GM12878 (cell line): ENCODE results near the gene DRD1. TPM values are rescaled to one million over a fixed set of nuclear protein-coding genes. Genes with fewer than 3 reads are reported as not detected.

ENCODE experiments used
- ATAC-seq: fragments of 200-7000 bp; cut with Tn5 transposase; 3 replicates; pipeline ENCODE4 v1.9.1; 2020; ENCODE audit warnings: mild to moderate bottlenecking, moderate library complexity
- BruUV-seq: library from RNA; stranded (reverse); fragments of 400-500 nt; replicated peaks from 2 replicates; lab custom pipeline; 2021; lab: Mats Ljungman, UMichigan
- CTCF ChIA-PET: fragments of 300-600 bp; sonication (Branson Sonifier 250); formaldehyde crosslinking; extraction: SDS; loops from one replicate; lab custom pipeline; 2021; ENCODE audit warnings: inconsistent platforms; lab: Yijun Ruan, JAX
- POLR2A ChIA-PET: fragments of 350-600 bp; formaldehyde crosslinking; extraction: SDS; loops from one replicate; lab custom pipeline; 2021; ENCODE audit warnings: inconsistent platforms; lab: Charles Lee
- RAD21 ChIA-PET: fragments of 300-600 bp; sonication (Branson Sonifier 250); formaldehyde crosslinking; loops from one replicate; lab custom pipeline; 2023; ENCODE audit warnings: antibody characterized with exemption; ENCODE audit not compliant: unreplicated experiment; lab: Charles Lee
- SMC1A ChIA-PET: fragments of 300-600 bp; sonication (Branson Sonifier 250); formaldehyde crosslinking; loops from one replicate; lab custom pipeline; 2023; ENCODE audit not compliant: unreplicated experiment, uncharacterized antibody; lab: Charles Lee
- DNase-seq: peaks from one replicate; pipeline ENCODE4 v3.0.0-alpha.2; 2011; ENCODE audit warnings: low read depth, low spot score
- FAIRE-seq: peaks from 3 replicates; lab custom pipeline; 2011; peaks lifted over from hg19 to GRCh38; lab: Jason Lieb, UNC
- H2AFZ ChIP-seq: 2 replicates; pipeline ENCODE4 v1.6.0; 2011; ENCODE audit warnings: low read depth, low read length, control low read depth; ENCODE audit not compliant: control insufficient read depth
- H3K27ac ChIP-seq: 2 replicates; pipeline ENCODE4 v1.5.1; 2011; ENCODE audit warnings: control low read depth; ENCODE audit not compliant: control insufficient read depth, insufficient read depth
- H3K27me3 ChIP-seq, 2 experiments: replicated peaks in 1 of 2; 2 replicates each; pipeline versions ENCODE4 v1.6.0 to v1.6.1; 2011; ENCODE audit warnings: low read length in 1 of 2; ENCODE audit not compliant: control insufficient read depth in 2 of 2, insufficient read depth in 2 of 2
- H3K36me3 ChIP-seq, 2 experiments: 2 replicates each; pipeline ENCODE4 v1.5.1; 2011; ENCODE audit warnings: low read length in 1 of 2; ENCODE audit not compliant: control insufficient read depth in 2 of 2, insufficient read depth in 2 of 2
- H3K4me1 ChIP-seq: 2 replicates; pipeline ENCODE4 v1.6.1; 2011; ENCODE audit warnings: mild to moderate bottlenecking, low read length, moderate library complexity, mixed read lengths; ENCODE audit not compliant: control insufficient read depth, insufficient read depth
- H3K4me2 ChIP-seq: 2 replicates; pipeline ENCODE4 v1.6.0; 2011; ENCODE audit warnings: control low read depth; ENCODE audit not compliant: control insufficient read depth, insufficient read depth
- H3K4me3 ChIP-seq: fragments of 200-600 bp; sonication (generic); 2 replicates; pipeline ENCODE4 v1.5.1; 2016
- H3K79me2 ChIP-seq: 2 replicates; pipeline ENCODE4 v1.6.0; 2011; ENCODE audit warnings: low read length; ENCODE audit not compliant: control insufficient read depth, insufficient read depth
- H3K9ac ChIP-seq: 2 replicates; pipeline ENCODE4 v1.8.0; 2011; ENCODE audit warnings: low read length, control low read depth, mixed read lengths; ENCODE audit not compliant: control insufficient read depth, insufficient read depth
- H3K9me3 ChIP-seq: replicated peaks from 3 replicates; pipeline ENCODE4 v1.5.1; 2011; ENCODE audit warnings: mild to moderate bottlenecking, low read length; ENCODE audit not compliant: control insufficient read depth, insufficient read depth
- H4K20me1 ChIP-seq: 2 replicates; pipeline ENCODE4 v1.6.0; 2011; ENCODE audit not compliant: control insufficient read depth, insufficient read depth
- IKZF2 ChIP-seq, 2 experiments: fragments of 450-650 bp; IDR thresholded peaks; 2 replicates each; pipeline ENCODE4 v1.6.1; 2017; ENCODE audit warnings: mild to moderate bottlenecking in 2 of 2, moderate library complexity in 2 of 2
- NFYB ChIP-seq: IDR thresholded peaks from 2 replicates; pipeline ENCODE4 v1.6.1; 2011; ENCODE audit warnings: low read depth, mild to moderate bottlenecking, low read length, improper control_type of control experiment, moderate library complexity; ENCODE audit not compliant: insufficient read depth
- PAX5 ChIP-seq: IDR thresholded peaks from 2 replicates; pipeline ENCODE4 v1.6.1; 2011; ENCODE audit warnings: low read depth, low read length, borderline replicate concordance
- STAT3 ChIP-seq: IDR thresholded peaks from 2 replicates; pipeline ENCODE4 v1.6.1; 2011; ENCODE audit warnings: low read depth, low read length, improper control_type of control experiment
- ZNF207 ChIP-seq: fragments of 450-650 bp; IDR thresholded peaks from 2 replicates; pipeline ENCODE4 v1.6.1; 2014; ENCODE audit warnings: antibody characterized with exemption, mild to moderate bottlenecking, borderline replicate concordance
- WGBS: methylation state at CpG from one replicate; pipeline ENCODE4 v1.1.6; 2016; ENCODE audit warnings: low lambda C conversion rate; ENCODE audit not compliant: insufficient replicate concordance, insufficient coverage; ENCODE audit errors: missing lambda C conversion rate; 5-methylcytosine and 5-hydroxymethylcytosine counted together
- in situ Hi-C: fragments of 300-500 bp; cut with MboI; formaldehyde crosslinking; loops from 9 replicates; pipeline ENCODE4 v1.14.3; 2018; ENCODE audit warnings: mixed read lengths
- intact Hi-C: fragments of 100-400 bp; cut with micrococcal nuclease; formaldehyde crosslinking; loops from one replicate; pipeline ENCODE4 v1.14.2; 2022; ENCODE audit not compliant: unreplicated experiment
- polyA plus RNA-seq, 11 experiments: library from polyadenylated mRNA; depleted of rRNA in 4 of 11; unstranded in 6 of 11; stranded (reverse) in 5 of 11; fragments of >200 nt; fragmentation: Nextera tagmentation in 4 of 11; fragmentation: Illumina TruSeq in 1 of 11; extraction: Ambion mirVana in 4 of 11; extraction: Trizol in 1 of 11; gene quantifications; 1 replicate in 1 of 11; 2 replicates in 10 of 11; pipeline versions ENCODE4 v1.2.1 to v1.2.3, GENCODE V29; 2011 to 2016; ENCODE audit warnings: inconsistent platforms in 2 of 11, missing spikeins in 2 of 11, low read depth in 1 of 11
- total RNA-seq, 4 experiments: library from RNA; depleted of rRNA in 3 of 4; stranded (reverse); fragments of >200 nt in 3 of 4; fragmentation: Illumina TruSeq in 1 of 4; extraction: Trizol in 1 of 4; gene quantifications; 2 replicates each; pipeline versions ENCODE4 v1.2.1 to v1.2.3, GENCODE V29; 2013 to 2021
- TF ChIP-seq, protein P1 (sequence below): fragments of 450-650 bp; IDR thresholded peaks from 2 replicates; pipeline ENCODE4 v1.6.1; 2017; ENCODE audit warnings: mild to moderate bottlenecking, low read depth, inconsistent platforms; ENCODE audit not compliant: poor library complexity, severe bottlenecking
- TF ChIP-seq, protein P2 (sequence below): IDR thresholded peaks from 2 replicates; pipeline ENCODE4 v1.6.1; 2011; ENCODE audit warnings: borderline replicate concordance, low read depth, mild to moderate bottlenecking, moderate library complexity, mixed read lengths, low read length; ENCODE audit not compliant: insufficient read depth; ENCODE audit errors: extremely low read length
- TF ChIP-seq, protein P3 (sequence below): fragments of 450-650 bp; IDR thresholded peaks from 2 replicates; pipeline ENCODE4 v1.6.1; 2017; ENCODE audit warnings: mild to moderate bottlenecking

The DRD1 gene
- total and polyA plus RNA-seq, 10 of the 15 experiments (the other 5 are each of a cell fraction or from before 2014, with no cell fraction given) = not detected

DNA sequence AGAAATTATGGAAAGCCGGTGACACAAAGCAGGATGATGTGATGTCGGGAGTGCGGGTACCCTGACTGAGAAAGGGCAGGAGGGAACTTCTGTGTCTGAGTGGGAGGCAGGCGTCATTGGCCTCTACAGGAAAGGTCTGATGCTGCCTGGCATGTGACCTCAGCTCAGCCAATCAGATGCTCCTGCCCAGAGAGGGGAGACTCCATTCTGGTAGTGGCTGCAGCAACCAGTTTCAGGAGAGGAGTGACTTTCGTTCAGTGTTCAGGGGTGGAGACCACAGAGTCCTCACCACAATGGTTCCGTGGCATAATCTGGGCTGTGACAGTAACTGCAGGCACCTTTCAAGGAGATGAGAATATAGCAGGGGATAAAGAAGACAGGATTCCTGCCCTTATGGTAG, 27.6 kb upstream of the DRD1 start:
- DNase-seq (no peak), FAIRE-seq (no peak), ATAC-seq (peak; percentile 86)
- ChIA-PET POLR2A (no interaction called here), RAD21 (no interaction called here), SMC1A (no interaction called here), CTCF (no interaction called here)
- BruUV-seq = no TSS peak
- 27% methylated on average over 6 of the region's 6 CpGs for WGBS
- Histone ChIP-seq H3K9me3 (no peaks in the 10 kb centered on the region), H3K79me2 (no peaks in the 10 kb centered on the region), H3K4me1 (no peaks in the 10 kb centered on the region), H3K27ac (no peak overlapping the region), H3K36me3 (no peaks in the 10 kb centered on the region), H3K4me3 (no peak overlapping the region), H3K9ac (no peak overlapping the region), H4K20me1 (no peaks in the 10 kb centered on the region), H3K27me3 (peaks cover 0 to 2% of the 10 kb centered on the region in 2 experiments; a peak in 1 of 4 replicates), H3K4me2 (no peak overlapping the region), H2AFZ (no peak overlapping the region)
- intact Hi-C loops = no loop called here
- in situ Hi-C loops = no loop called here
- TF ChIP-seq ZNF207 = no peak
- TF ChIP-seq, protein P1, sequence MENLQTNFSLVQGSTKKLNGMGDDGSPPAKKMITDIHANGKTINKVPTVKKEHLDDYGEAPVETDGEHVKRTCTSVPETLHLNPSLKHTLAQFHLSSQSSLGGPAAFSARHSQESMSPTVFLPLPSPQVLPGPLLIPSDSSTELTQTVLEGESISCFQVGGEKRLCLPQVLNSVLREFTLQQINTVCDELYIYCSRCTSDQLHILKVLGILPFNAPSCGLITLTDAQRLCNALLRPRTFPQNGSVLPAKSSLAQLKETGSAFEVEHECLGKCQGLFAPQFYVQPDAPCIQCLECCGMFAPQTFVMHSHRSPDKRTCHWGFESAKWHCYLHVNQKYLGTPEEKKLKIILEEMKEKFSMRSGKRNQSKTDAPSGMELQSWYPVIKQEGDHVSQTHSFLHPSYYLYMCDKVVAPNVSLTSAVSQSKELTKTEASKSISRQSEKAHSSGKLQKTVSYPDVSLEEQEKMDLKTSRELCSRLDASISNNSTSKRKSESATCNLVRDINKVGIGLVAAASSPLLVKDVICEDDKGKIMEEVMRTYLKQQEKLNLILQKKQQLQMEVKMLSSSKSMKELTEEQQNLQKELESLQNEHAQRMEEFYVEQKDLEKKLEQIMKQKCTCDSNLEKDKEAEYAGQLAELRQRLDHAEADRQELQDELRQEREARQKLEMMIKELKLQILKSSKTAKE = no peak
- TF ChIP-seq NFYB = peak; percentile 86
- TF ChIP-seq, protein P2, sequence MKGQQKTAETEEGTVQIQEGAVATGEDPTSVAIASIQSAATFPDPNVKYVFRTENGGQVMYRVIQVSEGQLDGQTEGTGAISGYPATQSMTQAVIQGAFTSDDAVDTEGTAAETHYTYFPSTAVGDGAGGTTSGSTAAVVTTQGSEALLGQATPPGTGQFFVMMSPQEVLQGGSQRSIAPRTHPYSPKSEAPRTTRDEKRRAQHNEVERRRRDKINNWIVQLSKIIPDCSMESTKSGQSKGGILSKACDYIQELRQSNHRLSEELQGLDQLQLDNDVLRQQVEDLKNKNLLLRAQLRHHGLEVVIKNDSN = peak; percentile 68
- TF ChIP-seq PAX5 = no peak
- no peak for TF ChIP-seq IKZF2 (IDR thresholded peaks at IDR 0.05)
- TF ChIP-seq STAT3 = no peak
- TF ChIP-seq, protein P3, sequence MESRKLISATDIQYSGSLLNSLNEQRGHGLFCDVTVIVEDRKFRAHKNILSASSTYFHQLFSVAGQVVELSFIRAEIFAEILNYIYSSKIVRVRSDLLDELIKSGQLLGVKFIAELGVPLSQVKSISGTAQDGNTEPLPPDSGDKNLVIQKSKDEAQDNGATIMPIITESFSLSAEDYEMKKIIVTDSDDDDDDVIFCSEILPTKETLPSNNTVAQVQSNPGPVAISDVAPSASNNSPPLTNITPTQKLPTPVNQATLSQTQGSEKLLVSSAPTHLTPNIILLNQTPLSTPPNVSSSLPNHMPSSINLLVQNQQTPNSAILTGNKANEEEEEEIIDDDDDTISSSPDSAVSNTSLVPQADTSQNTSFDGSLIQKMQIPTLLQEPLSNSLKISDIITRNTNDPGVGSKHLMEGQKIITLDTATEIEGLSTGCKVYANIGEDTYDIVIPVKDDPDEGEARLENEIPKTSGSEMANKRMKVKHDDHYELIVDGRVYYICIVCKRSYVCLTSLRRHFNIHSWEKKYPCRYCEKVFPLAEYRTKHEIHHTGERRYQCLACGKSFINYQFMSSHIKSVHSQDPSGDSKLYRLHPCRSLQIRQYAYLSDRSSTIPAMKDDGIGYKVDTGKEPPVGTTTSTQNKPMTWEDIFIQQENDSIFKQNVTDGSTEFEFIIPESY = no peak
